ENCODE data around the gene TUT7. TPM values are rescaled to one million over a fixed set of nuclear protein-coding genes. Genes with fewer than 3 reads are reported as not detected.

Gene TUT7
- total RNA-seq, 1 donor, result 39.8 TPM

DNA sequence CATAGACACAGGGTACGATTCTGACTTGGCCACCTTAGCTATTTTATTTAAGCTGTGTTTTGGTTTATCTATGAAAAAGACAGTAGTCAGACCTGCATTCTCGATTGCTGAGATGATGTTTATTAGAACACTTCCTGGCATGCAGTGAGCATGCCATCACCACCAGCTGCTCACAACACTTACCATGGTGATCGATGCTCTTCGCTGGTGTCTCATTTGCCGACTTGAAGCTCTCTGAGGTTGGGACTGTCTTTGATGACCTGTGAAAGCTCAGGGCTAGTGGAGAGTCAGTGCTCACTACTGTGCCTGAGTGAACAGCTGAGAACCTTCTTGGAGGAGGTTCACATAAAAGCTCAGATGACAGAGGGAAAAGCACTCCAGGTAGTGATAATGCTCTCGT, 90.3 kb downstream of the TUT7 start:
- no peaks in the 10 kb centered on the region for H3K9me3 ChIP-seq (ENCODE audit: low read depth, low read length)
- DNase-seq (ENCODE audit: insufficient read length, low spot score, missing footprints), result no peak
- no peak overlapping the region for H3K4me2 ChIP-seq (ENCODE audit: insufficient read depth, low read length)
- no peaks in the 10 kb centered on the region for H4K20me1 ChIP-seq (ENCODE audit: insufficient read depth, low read length)
- no peaks in the 10 kb centered on the region for H3K27me3 ChIP-seq (ENCODE audit: insufficient read depth, low read length)
- peaks cover 7% of the 10 kb centered on the region for H3K4me1 ChIP-seq (ENCODE audit: insufficient read depth, low read length)
- H2AFZ ChIP-seq (ENCODE audit: low read length), result no peak overlapping the region
- no peak overlapping the region for H3K27ac ChIP-seq (ENCODE audit: low read depth, low read length)
- TF ChIP-seq, protein P1, sequence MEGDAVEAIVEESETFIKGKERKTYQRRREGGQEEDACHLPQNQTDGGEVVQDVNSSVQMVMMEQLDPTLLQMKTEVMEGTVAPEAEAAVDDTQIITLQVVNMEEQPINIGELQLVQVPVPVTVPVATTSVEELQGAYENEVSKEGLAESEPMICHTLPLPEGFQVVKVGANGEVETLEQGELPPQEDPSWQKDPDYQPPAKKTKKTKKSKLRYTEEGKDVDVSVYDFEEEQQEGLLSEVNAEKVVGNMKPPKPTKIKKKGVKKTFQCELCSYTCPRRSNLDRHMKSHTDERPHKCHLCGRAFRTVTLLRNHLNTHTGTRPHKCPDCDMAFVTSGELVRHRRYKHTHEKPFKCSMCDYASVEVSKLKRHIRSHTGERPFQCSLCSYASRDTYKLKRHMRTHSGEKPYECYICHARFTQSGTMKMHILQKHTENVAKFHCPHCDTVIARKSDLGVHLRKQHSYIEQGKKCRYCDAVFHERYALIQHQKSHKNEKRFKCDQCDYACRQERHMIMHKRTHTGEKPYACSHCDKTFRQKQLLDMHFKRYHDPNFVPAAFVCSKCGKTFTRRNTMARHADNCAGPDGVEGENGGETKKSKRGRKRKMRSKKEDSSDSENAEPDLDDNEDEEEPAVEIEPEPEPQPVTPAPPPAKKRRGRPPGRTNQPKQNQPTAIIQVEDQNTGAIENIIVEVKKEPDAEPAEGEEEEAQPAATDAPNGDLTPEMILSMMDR (IDR thresholded peaks at IDR 0.05; ENCODE audit: extremely low read depth, low read depth, low read length), result no peak
- peaks cover 8% of the 10 kb centered on the region for H3K79me2 ChIP-seq (ENCODE audit: insufficient read depth, low read length)
- H3K4me3 ChIP-seq (ENCODE audit: insufficient read depth, low read length), result no peak overlapping the region
- peaks cover 22% of the 10 kb centered on the region for H3K36me3 ChIP-seq (ENCODE audit: insufficient read depth, low read length)

DNA sequence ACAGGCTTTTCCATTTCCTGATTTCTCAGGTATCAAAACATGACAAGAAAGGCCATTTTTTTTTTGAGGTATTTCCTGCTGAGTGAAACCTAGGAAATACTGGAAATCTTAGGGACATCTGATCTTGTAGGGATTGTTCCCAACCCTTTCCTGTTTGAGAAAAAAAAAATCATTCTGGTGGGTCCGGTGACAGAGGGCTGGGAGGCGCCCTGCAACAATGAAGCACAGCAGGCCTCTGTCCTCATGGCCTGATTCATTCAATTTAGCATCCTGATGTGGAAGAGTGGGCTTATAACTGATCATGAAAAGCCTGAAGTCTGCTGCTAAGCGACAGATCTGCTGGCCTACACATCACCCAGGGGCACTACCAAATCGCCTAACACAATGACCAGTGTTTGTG, 91.7 kb downstream of the TUT7 start:
- no peak overlapping the region for H3K27ac ChIP-seq (ENCODE audit: low read depth, low read length)
- no peak overlapping the region for H3K4me2 ChIP-seq (ENCODE audit: insufficient read depth, low read length)
- peaks cover 22% of the 10 kb centered on the region for H3K36me3 ChIP-seq (ENCODE audit: insufficient read depth, low read length)
- H2AFZ ChIP-seq (ENCODE audit: low read length), result no peak overlapping the region
- H4K20me1 ChIP-seq (ENCODE audit: insufficient read depth, low read length), result no peaks in the 10 kb centered on the region
- no peaks in the 10 kb centered on the region for H3K27me3 ChIP-seq (ENCODE audit: insufficient read depth, low read length)
- H3K79me2 ChIP-seq (ENCODE audit: insufficient read depth, low read length), result peaks cover 6% of the 10 kb centered on the region
- no peak overlapping the region for H3K4me3 ChIP-seq (ENCODE audit: insufficient read depth, low read length)
- no peaks in the 10 kb centered on the region for H3K9me3 ChIP-seq (ENCODE audit: low read depth, low read length)
- DNase-seq (ENCODE audit: insufficient read length, low spot score, missing footprints), result no peak
- TF ChIP-seq, protein P1 (IDR thresholded peaks at IDR 0.05; ENCODE audit: extremely low read depth, low read depth, low read length), result no peak
- peaks cover 7% of the 10 kb centered on the region for H3K4me1 ChIP-seq (ENCODE audit: insufficient read depth, low read length)

DNA sequence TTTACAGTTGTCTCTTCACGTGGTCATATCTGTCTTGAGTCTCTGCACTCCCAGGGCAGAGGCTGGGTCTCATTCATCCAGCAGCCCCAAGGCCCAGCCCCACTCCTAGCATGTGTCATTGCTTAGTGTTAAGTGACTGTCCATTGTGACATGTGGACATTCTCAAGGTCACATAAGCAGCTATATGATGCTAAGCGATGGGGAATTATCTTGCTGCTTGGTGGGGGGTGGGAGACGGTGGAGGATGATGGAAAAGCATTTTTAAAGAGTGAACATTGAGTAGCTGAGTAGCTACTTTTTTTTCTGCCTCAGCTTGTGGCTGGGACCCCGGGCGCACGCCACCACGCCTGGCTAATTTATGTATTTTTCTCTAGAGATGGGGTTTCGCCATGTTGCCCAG, 94.7 kb downstream of the TUT7 start, which contains the start of gene C9orf153:
TSS of gene C9orf153 (minus strand) at position 101 of the 400 bp plus-strand sequence. CDS start 30,054 bp downstream, outside the sequence.
- Histone ChIP-seq H3K27ac (ENCODE audit: low read depth, low read length) (no peak within 1 kb of the TSS), H3K27me3 (ENCODE audit: insufficient read depth, low read length) (no peaks in the 10 kb centered on the region), H3K4me2 (ENCODE audit: insufficient read depth, low read length) (no peak within 1 kb of the TSS), H3K4me1 (ENCODE audit: insufficient read depth, low read length) (no peaks in the 10 kb centered on the region), H3K9me3 (ENCODE audit: low read depth, low read length) (no peaks in the 10 kb centered on the region), H2AFZ (ENCODE audit: low read length) (no peak within 1 kb of the TSS), H4K20me1 (ENCODE audit: insufficient read depth, low read length) (no peaks in the 10 kb centered on the region), H3K4me3 (ENCODE audit: insufficient read depth, low read length) (no peak within 1 kb of the TSS), H3K79me2 (ENCODE audit: insufficient read depth, low read length) (peaks cover 4% of the 10 kb centered on the region), H3K36me3 (ENCODE audit: insufficient read depth, low read length) (peaks cover 15% of the 10 kb centered on the region)
- TF ChIP-seq, protein P1 (IDR thresholded peaks at IDR 0.05; ENCODE audit: extremely low read depth, low read depth, low read length), result no peak
- DNase-seq (ENCODE audit: insufficient read length, low spot score, missing footprints), result no peak

DNA sequence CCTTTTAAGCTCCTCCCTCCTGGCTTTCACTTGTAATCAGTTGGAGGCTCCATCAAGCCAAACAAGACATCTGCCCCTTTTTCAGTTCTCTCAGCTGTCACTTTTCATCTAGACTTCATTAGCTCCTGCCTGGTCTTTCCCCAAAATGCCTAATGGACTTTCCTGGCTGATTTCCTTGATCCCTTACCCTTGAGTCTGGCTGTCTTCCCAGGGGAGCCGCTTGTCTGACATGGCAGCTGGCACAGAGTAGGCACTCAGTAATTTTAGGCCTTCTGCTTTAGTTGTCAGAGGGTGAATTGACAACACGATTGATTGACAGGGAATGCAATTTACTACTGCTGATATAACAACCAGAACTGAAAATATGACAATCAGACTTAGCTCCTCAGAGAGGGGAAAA, 96.8 kb downstream of the TUT7 start:
- no peak overlapping the region for H2AFZ ChIP-seq (ENCODE audit: low read length)
- DNase-seq (ENCODE audit: insufficient read length, low spot score, missing footprints), result no peak
- H3K36me3 ChIP-seq (ENCODE audit: insufficient read depth, low read length), result peaks cover 3% of the 10 kb centered on the region
- no peak overlapping the region for H3K4me2 ChIP-seq (ENCODE audit: insufficient read depth, low read length)
- H3K79me2 ChIP-seq (ENCODE audit: insufficient read depth, low read length), result no peaks in the 10 kb centered on the region
- no peaks in the 10 kb centered on the region for H3K27me3 ChIP-seq (ENCODE audit: insufficient read depth, low read length)
- no peaks in the 10 kb centered on the region for H3K9me3 ChIP-seq (ENCODE audit: low read depth, low read length)
- H4K20me1 ChIP-seq (ENCODE audit: insufficient read depth, low read length), result no peaks in the 10 kb centered on the region
- no peak overlapping the region for H3K4me3 ChIP-seq (ENCODE audit: insufficient read depth, low read length)
- H3K27ac ChIP-seq (ENCODE audit: low read depth, low read length), result no peak overlapping the region
- H3K4me1 ChIP-seq (ENCODE audit: insufficient read depth, low read length), result no peaks in the 10 kb centered on the region
- TF ChIP-seq, protein P1 (IDR thresholded peaks at IDR 0.05; ENCODE audit: extremely low read depth, low read depth, low read length), result no peak
